ENCODE data around the gene POLRMT. TPM values are rescaled to one million over a fixed set of nuclear protein-coding genes. Genes with fewer than 3 reads are reported as not detected.
A peak's percentile ranks its signal among the peaks of the same experiment; 100 is the strongest.

The POLRMT gene
- total and polyA plus RNA-seq, 2 experiments from 2014 or later = 98.0 to 148 TPM

GRCh38 chr19:680287-681028, 47.1 kb upstream of the POLRMT start:
- Mint-ChIP-seq H3K9me3 (no peaks in the 10 kb centered on the region), H3K4me3 (peak overlapping the region; percentile 91), H3K27ac (peak overlapping the region; percentile 100), H3K27me3 (ENCODE audit: insufficient read depth, low read depth, poor library complexity) (peaks cover 19% of the 10 kb centered on the region), H3K4me1 (no peaks in the 10 kb centered on the region; the same call in 2 of the 3 replicates), H3K36me3 (ENCODE audit: low read depth) (no peaks in the 10 kb centered on the region)
- Histone ChIP-seq H3K79me2 (replicated peaks; ENCODE audit: insufficient read depth) (no peaks in the 10 kb centered on the region), H2AFZ (peak overlapping the region; percentile 92; the same call in 1 of the 2 replicates), H3K4me1 (ENCODE audit: insufficient read depth) (0 out of 2 replicates have a peak, but pooled peaks cover 3% of the 10 kb centered on the region), H4K20me1 (replicated peaks; ENCODE audit: insufficient read depth) (no peaks in the 10 kb centered on the region), H3K27me3 (ENCODE audit: insufficient read depth) (peaks cover 16% of the 10 kb centered on the region), H3F3A (replicated peaks; ENCODE audit: low read depth) (peaks cover 8% of the 10 kb centered on the region; the same call in 1 of the 2 replicates), H3K4me2 (peak overlapping the region; percentile 88), H3K9me2 (ENCODE audit: insufficient read depth) (no peaks in the 10 kb centered on the region), H3K4me3 (peak overlapping the region; percentile 76), H3K27ac (ENCODE audit: low read depth) (peak overlapping the region; percentile 90; the same call in 1 of the 2 replicates), H3K36me3 (ENCODE audit: insufficient read depth) (no peaks in the 10 kb centered on the region)
- TF ChIP-seq CTCF (conservative IDR thresholded peaks at IDR 0.05; ENCODE audit: low read depth in 2 of 2) = peak in 1 of 2 experiments; percentile 51; a peak in 3 of 4 replicates
- peak; percentile 77 for TF ChIP-seq CREB1 (CRISPR knock-in tag; IDR thresholded peaks at IDR 0.05; ENCODE audit: low read depth)
- peak; percentile 70 for TF ChIP-seq POLR2AphosphoS5 (IDR thresholded peaks at IDR 0.05; ENCODE audit: low read depth)
- TF ChIP-seq ZNF331 (CRISPR knock-in tag; IDR thresholded peaks at IDR 0.05; ENCODE audit: low read depth) = no peak
- ATAC-seq = peak; percentile 70
- peak; percentile 97 for DNase-seq (ENCODE audit: low spot score)

- peaks cover 16% of the 10 kb centered on the region for H3K27me3 ChIP-seq (ENCODE audit: insufficient read depth)
- peak overlapping the region; percentile 75 for H3K4me3 ChIP-seq
- ATAC-seq (peak; percentile 28), DNase-seq (ENCODE audit: low spot score) (peak; percentile 68)
- Mint-ChIP-seq H3K27me3 (ENCODE audit: insufficient read depth, low read depth, poor library complexity) (peaks cover 23% of the 10 kb centered on the region), H3K27ac (no peak overlapping the region), H3K4me3 (peak overlapping the region; percentile 91), H3K4me1 (no peaks in the 10 kb centered on the region; the same call in 2 of the 3 replicates), H3K9me3 (no peaks in the 10 kb centered on the region), H3K36me3 (ENCODE audit: low read depth) (no peaks in the 10 kb centered on the region)
- 0 out of 2 replicates have a peak, but pooled peaks cover 3% of the 10 kb centered on the region for H3K4me1 ChIP-seq (ENCODE audit: insufficient read depth)
- peak overlapping the region; percentile 82 for H3K4me2 ChIP-seq
- H4K20me1 ChIP-seq (replicated peaks; ENCODE audit: insufficient read depth) = no peaks in the 10 kb centered on the region
- peak overlapping the region; percentile 80; the same call in 1 of the 2 replicates for H2AFZ ChIP-seq
- TF ChIP-seq CREB1 (CRISPR knock-in tag; IDR thresholded peaks at IDR 0.05; ENCODE audit: low read depth) (0 out of 2 replicates have a peak, but pooled peaks have one; percentile 9), STAT1 (IDR thresholded peaks at IDR 0.05; ENCODE audit: unreplicated experiment) (no peak)
- H3K27ac ChIP-seq (ENCODE audit: low read depth) = no peak overlapping the region
- H3F3A ChIP-seq (replicated peaks; ENCODE audit: low read depth) = peaks cover 8% of the 10 kb centered on the region; the same call in 1 of the 2 replicates
- no peaks in the 10 kb centered on the region for H3K9me2 ChIP-seq (ENCODE audit: insufficient read depth)
- no peaks in the 10 kb centered on the region for H3K36me3 ChIP-seq (ENCODE audit: insufficient read depth)
- H3K79me2 ChIP-seq (replicated peaks; ENCODE audit: insufficient read depth) = no peaks in the 10 kb centered on the region
Measured at GRCh38 chr19:679418-680286, 46.3 kb upstream of the POLRMT start.
